ENCODE results near the gene ABTB2. TPM values are rescaled to one million over a fixed set of nuclear protein-coding genes. Genes with fewer than 3 reads are reported as not detected.

Gene ABTB2
- polyA plus RNA-seq, 3 donors: 6.8 to 17.4 (median 8.0) TPM

GRCh38 chr11:34132261-34132965 is 225.4 kb downstream of the ABTB2 start:
- DNase-seq (ENCODE audit: extremely low read depth in 1 of 11, low read depth in 9 of 11, low spot score in 4 of 11): no peak

GRCh38 chr11:34128824-34129223 is 229.0 kb downstream of the ABTB2 start:
- DNase-seq (ENCODE audit: extremely low read depth in 1 of 11, low read depth in 9 of 11, low spot score in 4 of 11): no peak

- DNase-seq (ENCODE audit: extremely low read depth in 1 of 11, low read depth in 9 of 11, low spot score in 4 of 11): no peak
These were observed 230.6 kb downstream of the ABTB2 start for GRCh38 chr11:34126959-34127848.

- DNase-seq (ENCODE audit: extremely low read depth in 1 of 11, low read depth in 9 of 11, low spot score in 4 of 11): no peak
These were observed 232.7 kb downstream of the ABTB2 start for GRCh38 chr11:34124885-34125668.

GRCh38 chr11:34120651-34121050 is 237.2 kb downstream of the ABTB2 start:
- DNase-seq (ENCODE audit: extremely low read depth in 1 of 11, low read depth in 9 of 11, low spot score in 4 of 11): no peak

GRCh38 chr11:34114471-34114870 is 243.3 kb downstream of the ABTB2 start:
- DNase-seq (ENCODE audit: extremely low read depth in 1 of 11, low read depth in 9 of 11, low spot score in 4 of 11): no peak

- DNase-seq (ENCODE audit: extremely low read depth in 1 of 11, low read depth in 9 of 11, low spot score in 4 of 11): no peak
These were observed 243.8 kb downstream of the ABTB2 start for GRCh38 chr11:34114014-34114413.

GRCh38 chr11:34111722-34112270 is 246.0 kb downstream of the ABTB2 start:
- DNase-seq (ENCODE audit: extremely low read depth in 1 of 11, low read depth in 9 of 11, low spot score in 4 of 11): no peak

- DNase-seq (ENCODE audit: extremely low read depth in 1 of 11, low read depth in 9 of 11, low spot score in 4 of 11): no peak
These were observed 251.8 kb downstream of the ABTB2 start for GRCh38 chr11:34105957-34106504.

GRCh38 chr11:34105079-34105956 is 252.5 kb downstream of the ABTB2 start, which contains the start of gene NAT10:
NAT10 (plus strand) TSS chr11:34105629; CDS start chr11:34108226, 2,597 bp downstream.
- peak; percentile 96 to 99 (median 98) for DNase-seq (ENCODE audit: extremely low read depth in 1 of 11, low read depth in 9 of 11, low spot score in 4 of 11)

- DNase-seq (ENCODE audit: extremely low read depth in 1 of 11, low read depth in 9 of 11, low spot score in 4 of 11): peak in 2 of 11 donors; percentile 4 to 5
These were observed 253.1 kb downstream of the ABTB2 start for GRCh38 chr11:34104680-34105078.

Other genes with a start within 250 kb of the ABTB2 start
- 100 to 1,000 TPM; 150 to 191 (median 159) TPM for gene CAT, start 80.9 kb upstream of the ABTB2 start, polyA plus RNA-seq (ENCODE audit: insufficient read length in 3 of 3)
- 10 to 100 TPM; 48.8 to 59.6 (median 52.7) TPM for gene ELF5, start 155.8 kb upstream of the ABTB2 start, polyA plus RNA-seq (ENCODE audit: insufficient read length in 3 of 3)